HL-60 (cell line): ENCODE results near the gene STXBP1.

Experiments
- DNase-seq, 2 experiments: peaks; one replicate each; pipeline ENCODE4 v3.0.0-alpha.2; 2010 to 2020; ENCODE audit warnings: low read depth in 1 of 2, low spot score in 1 of 2
- H3K27ac ChIP-seq: fragments of 250-450 bp; sonication (Bioruptor Pico); replicated peaks from 2 replicates; pipeline ENCODE4 v1.5.1; 2020; ENCODE audit warnings: mild to moderate bottlenecking, moderate library complexity
- H3K27me3 ChIP-seq: fragments of 250-450 bp; sonication (Bioruptor Pico); 2 replicates; pipeline ENCODE4 v1.5.1; 2021; ENCODE audit warnings: mild to moderate bottlenecking, moderate library complexity; ENCODE audit not compliant: insufficient read depth, poor library complexity, severe bottlenecking
- H3K4me3 ChIP-seq: replicated peaks from 2 replicates; pipeline ENCODE4 v1.5.1; 2011; ENCODE audit warnings: mild to moderate bottlenecking, control low read depth, low read length; ENCODE audit not compliant: insufficient read depth
- CTCF ChIP-seq: IDR thresholded peaks from one replicate; pipeline ENCODE4 v1.5.1; 2011; ENCODE audit warnings: low read length, control low read depth, inconsistent platforms; ENCODE audit not compliant: insufficient read depth
- GABPA ChIP-seq: IDR thresholded peaks from 2 replicates; pipeline ENCODE4 v1.6.1; 2012; ENCODE audit warnings: low read depth
- POLR2AphosphoS5 ChIP-seq: IDR thresholded peaks from 2 replicates; pipeline ENCODE4 v1.6.1; 2012; ENCODE audit warnings: low read depth
- SPI1 ChIP-seq: IDR thresholded peaks from 2 replicates; pipeline ENCODE4 v1.6.1; 2012; ENCODE audit warnings: low read depth, mild to moderate bottlenecking, borderline replicate concordance
- TF ChIP-seq, protein P1 (sequence below): IDR thresholded peaks from 2 replicates; pipeline ENCODE4 v1.6.1; 2012; ENCODE audit warnings: low read depth; ENCODE audit not compliant: insufficient replicate concordance

The STXBP1 gene

GRCh38 chr9:127706836-127707241, 94.8 kb downstream of the STXBP1 start, which contains the start of gene CFAP157:
TSS of gene CFAP157 (plus strand) at chr9:127706988. CDS start at chr9:127707032, 44 bp downstream.
- peak in 1 of 2 experiments; percentile 36 for DNase-seq
- Histone ChIP-seq H3K27me3 (no peaks in the 10 kb centered on the region), H3K27ac (no peak within 1 kb of the TSS), H3K4me3 (no peak within 1 kb of the TSS)
- TF ChIP-seq SPI1 (no peak), POLR2AphosphoS5 (no peak), GABPA (no peak), CTCF (no peak)
- TF ChIP-seq, protein P1, sequence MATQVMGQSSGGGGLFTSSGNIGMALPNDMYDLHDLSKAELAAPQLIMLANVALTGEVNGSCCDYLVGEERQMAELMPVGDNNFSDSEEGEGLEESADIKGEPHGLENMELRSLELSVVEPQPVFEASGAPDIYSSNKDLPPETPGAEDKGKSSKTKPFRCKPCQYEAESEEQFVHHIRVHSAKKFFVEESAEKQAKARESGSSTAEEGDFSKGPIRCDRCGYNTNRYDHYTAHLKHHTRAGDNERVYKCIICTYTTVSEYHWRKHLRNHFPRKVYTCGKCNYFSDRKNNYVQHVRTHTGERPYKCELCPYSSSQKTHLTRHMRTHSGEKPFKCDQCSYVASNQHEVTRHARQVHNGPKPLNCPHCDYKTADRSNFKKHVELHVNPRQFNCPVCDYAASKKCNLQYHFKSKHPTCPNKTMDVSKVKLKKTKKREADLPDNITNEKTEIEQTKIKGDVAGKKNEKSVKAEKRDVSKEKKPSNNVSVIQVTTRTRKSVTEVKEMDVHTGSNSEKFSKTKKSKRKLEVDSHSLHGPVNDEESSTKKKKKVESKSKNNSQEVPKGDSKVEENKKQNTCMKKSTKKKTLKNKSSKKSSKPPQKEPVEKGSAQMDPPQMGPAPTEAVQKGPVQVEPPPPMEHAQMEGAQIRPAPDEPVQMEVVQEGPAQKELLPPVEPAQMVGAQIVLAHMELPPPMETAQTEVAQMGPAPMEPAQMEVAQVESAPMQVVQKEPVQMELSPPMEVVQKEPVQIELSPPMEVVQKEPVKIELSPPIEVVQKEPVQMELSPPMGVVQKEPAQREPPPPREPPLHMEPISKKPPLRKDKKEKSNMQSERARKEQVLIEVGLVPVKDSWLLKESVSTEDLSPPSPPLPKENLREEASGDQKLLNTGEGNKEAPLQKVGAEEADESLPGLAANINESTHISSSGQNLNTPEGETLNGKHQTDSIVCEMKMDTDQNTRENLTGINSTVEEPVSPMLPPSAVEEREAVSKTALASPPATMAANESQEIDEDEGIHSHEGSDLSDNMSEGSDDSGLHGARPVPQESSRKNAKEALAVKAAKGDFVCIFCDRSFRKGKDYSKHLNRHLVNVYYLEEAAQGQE = no peak

GRCh38 chr9:127707766-127708165, 95.7 kb downstream of the STXBP1 start:
- DNase-seq = no peak
- Histone ChIP-seq H3K27ac (no peak overlapping the region), H3K4me3 (no peak overlapping the region), H3K27me3 (no peaks in the 10 kb centered on the region)
- TF ChIP-seq GABPA = no peak
- TF ChIP-seq, protein P1 = no peak
- TF ChIP-seq CTCF = no peak
- TF ChIP-seq SPI1 = no peak
- TF ChIP-seq POLR2AphosphoS5 = no peak

DNA sequence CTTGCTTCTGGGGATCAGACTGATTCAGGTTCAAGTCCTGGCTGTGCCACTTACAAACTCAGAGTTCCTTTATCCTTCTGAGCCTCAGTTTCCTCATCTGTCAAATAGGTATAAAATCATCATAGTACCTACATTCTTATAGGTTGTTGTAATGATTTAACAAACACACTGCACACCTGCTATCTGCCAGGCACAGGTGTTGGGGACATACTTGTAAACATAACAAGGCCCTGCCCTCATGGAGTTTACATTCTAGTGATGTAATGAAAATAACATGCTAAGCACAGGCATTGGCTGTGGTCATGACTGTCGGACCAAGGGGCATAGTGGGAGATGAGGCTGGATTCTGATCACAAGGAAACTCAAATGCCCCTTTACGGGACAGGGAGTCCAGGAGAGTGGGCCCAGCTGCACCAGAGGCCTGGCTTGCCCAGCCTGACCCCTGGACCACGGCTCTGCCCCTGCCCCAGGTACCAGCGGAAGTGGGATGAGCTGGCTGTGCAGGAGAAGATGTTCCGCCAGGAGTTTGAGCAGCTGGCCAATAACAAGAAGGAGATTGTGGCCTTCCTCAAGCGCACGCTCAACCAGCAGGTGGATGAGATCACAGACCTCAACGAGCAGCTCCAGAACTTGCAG, 97.0 kb downstream of the STXBP1 start:
- H3K27ac ChIP-seq = no peak overlapping the region
- no peak for TF ChIP-seq POLR2AphosphoS5
- TF ChIP-seq, protein P1 = no peak
- TF ChIP-seq CTCF = no peak
- TF ChIP-seq GABPA = no peak
- no peak for TF ChIP-seq SPI1
- no peak overlapping the region for H3K4me3 ChIP-seq
- H3K27me3 ChIP-seq = no peaks in the 10 kb centered on the region
- DNase-seq = no peak
